ENCODE results near the gene SUSD5. TPM values are rescaled to one million over a fixed set of nuclear protein-coding genes. Genes with fewer than 3 reads are reported as not detected.
A peak's percentile ranks its signal among the peaks of the same experiment; 100 is the strongest.

The SUSD5 gene
- total RNA-seq, 1 donor from 2014 or later, result 1.1 TPM

DNA sequence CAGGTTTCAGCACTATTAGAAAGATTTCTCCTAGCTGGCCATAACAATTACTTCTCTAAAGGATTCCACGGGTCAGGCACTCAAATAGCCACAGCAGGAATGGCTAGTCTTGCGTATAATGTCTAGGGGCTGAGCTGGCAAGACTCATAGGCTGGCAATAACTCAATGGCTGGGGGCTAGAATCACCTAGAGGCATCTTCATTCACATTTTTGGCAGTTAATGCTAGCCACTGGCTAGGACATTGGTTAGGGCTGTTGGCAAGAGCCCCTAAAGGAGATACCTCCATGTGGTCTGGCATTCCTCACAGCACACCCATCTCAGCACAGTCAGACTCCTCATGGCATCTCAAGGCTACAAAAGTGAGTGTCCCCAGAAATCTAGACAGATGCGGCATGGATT is 6.2 kb downstream of the SUSD5 start:
- Histone ChIP-seq H3K27ac (no peak overlapping the region), H3K9me3 (no peaks in the 10 kb centered on the region), H3K4me3 (no peak overlapping the region), H3K27me3 (no peaks in the 10 kb centered on the region), H3K36me3 (no peaks in the 10 kb centered on the region), H3K4me1 (no peaks in the 10 kb centered on the region)
- no peak for ATAC-seq
- no peak for DNase-seq
- TF ChIP-seq, protein P1, sequence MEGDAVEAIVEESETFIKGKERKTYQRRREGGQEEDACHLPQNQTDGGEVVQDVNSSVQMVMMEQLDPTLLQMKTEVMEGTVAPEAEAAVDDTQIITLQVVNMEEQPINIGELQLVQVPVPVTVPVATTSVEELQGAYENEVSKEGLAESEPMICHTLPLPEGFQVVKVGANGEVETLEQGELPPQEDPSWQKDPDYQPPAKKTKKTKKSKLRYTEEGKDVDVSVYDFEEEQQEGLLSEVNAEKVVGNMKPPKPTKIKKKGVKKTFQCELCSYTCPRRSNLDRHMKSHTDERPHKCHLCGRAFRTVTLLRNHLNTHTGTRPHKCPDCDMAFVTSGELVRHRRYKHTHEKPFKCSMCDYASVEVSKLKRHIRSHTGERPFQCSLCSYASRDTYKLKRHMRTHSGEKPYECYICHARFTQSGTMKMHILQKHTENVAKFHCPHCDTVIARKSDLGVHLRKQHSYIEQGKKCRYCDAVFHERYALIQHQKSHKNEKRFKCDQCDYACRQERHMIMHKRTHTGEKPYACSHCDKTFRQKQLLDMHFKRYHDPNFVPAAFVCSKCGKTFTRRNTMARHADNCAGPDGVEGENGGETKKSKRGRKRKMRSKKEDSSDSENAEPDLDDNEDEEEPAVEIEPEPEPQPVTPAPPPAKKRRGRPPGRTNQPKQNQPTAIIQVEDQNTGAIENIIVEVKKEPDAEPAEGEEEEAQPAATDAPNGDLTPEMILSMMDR (IDR thresholded peaks at IDR 0.05), result no peak
- intact Hi-C loops (cut with DNase I), result no loop called here

DNA sequence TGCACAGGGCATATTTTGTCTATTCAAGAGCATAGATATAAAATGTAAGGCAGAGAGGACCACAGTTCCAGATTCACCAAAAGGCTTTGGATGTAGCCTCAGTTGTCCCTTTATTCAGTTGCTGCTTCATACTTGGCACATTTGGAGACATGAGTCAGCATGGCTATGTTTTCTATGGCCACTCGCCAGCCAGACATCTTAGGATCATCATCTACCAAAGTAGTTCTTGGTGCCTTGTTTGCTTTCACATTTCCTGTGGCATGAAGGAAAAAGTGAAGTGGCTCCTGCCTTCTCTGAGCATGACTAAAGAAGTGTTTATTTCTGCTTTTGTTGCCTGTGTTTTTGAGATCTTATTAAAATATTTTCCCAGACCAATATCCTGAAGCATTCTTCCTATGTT is 7.2 kb downstream of the SUSD5 start:
- Histone ChIP-seq H3K4me3 (no peak overlapping the region), H3K4me1 (no peaks in the 10 kb centered on the region), H3K27ac (no peak overlapping the region), H3K27me3 (no peaks in the 10 kb centered on the region), H3K36me3 (no peaks in the 10 kb centered on the region), H3K9me3 (no peaks in the 10 kb centered on the region)
- DNase-seq (no peak), ATAC-seq (no peak)
- intact Hi-C loops (cut with DNase I), result no loop called here
- TF ChIP-seq, protein P1 (IDR thresholded peaks at IDR 0.05), result no peak

DNA sequence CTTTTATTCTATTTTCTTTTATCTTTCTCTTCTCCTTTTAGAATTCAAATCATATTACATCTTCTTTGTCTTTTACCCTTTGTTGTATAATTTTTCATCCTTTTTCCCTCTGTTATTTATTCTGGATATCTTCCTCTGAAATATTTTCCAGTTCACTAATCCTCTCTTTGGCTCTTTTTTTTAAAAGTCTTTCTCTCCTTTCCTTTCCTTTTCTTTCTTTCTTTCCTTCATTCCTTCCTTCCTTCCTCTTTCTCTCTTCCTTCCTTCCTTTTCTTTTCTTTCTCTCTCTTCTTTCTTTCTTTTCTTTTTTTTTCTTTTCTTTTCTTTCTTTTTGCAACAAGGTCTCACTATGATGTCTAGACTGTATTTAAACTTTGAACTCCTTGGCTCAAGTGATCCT is 9.3 kb downstream of the SUSD5 start:
- Histone ChIP-seq H3K27ac (no peak overlapping the region), H3K27me3 (no peaks in the 10 kb centered on the region), H3K4me1 (no peaks in the 10 kb centered on the region), H3K4me3 (no peak overlapping the region), H3K9me3 (no peaks in the 10 kb centered on the region), H3K36me3 (no peaks in the 10 kb centered on the region)
- DNase-seq (no peak), ATAC-seq (no peak)
- TF ChIP-seq, protein P1 (IDR thresholded peaks at IDR 0.05), result no peak
- intact Hi-C loops (cut with DNase I), result no loop called here

DNA sequence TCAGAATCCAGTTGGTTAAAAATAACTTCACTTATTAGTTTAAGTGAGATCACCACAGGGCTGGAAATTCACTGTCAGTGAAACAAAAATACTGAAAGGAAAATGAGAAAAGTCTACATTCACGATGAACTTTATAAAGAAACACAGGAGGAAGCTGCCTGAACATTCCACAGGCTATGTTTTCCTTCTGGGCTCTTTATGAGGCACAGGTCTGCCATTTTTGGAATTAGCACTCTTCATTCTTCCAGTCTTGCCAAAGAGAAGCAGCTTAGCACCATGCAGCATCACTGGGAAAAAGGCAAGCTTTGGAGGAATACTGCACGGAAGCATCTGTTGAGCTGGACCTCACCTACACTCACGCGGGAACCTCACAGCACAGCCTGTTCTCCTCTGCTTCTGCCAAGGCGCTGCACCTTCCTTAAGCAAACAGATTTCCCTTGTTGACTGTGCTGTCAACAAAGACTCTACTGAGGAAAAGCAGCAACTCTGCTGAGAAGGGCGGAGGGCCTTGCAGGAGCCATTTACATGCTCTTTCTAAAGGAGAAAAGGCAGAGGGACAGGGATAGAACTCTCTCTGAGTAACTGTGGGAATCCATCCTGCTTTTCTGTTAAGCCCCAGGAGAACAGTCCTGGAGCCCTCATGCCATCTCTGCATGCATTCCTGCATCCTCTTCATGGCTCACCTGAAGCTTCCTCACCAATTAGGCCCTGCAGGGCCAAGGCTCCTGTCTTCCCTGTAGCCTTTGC is 15.7 kb downstream of the SUSD5 start:
- TF ChIP-seq, protein P1 (IDR thresholded peaks at IDR 0.05), result no peak
- peak; percentile 68 for DNase-seq
- Histone ChIP-seq H3K36me3 (no peaks in the 10 kb centered on the region), H3K27me3 (no peaks in the 10 kb centered on the region), H3K9me3 (no peaks in the 10 kb centered on the region), H3K4me1 (peaks cover 3% of the 10 kb centered on the region), H3K4me3 (no peak overlapping the region), H3K27ac (no peak overlapping the region)
- peak; percentile 95 for ATAC-seq
- intact Hi-C loops (cut with DNase I), result no loop called here

DNA sequence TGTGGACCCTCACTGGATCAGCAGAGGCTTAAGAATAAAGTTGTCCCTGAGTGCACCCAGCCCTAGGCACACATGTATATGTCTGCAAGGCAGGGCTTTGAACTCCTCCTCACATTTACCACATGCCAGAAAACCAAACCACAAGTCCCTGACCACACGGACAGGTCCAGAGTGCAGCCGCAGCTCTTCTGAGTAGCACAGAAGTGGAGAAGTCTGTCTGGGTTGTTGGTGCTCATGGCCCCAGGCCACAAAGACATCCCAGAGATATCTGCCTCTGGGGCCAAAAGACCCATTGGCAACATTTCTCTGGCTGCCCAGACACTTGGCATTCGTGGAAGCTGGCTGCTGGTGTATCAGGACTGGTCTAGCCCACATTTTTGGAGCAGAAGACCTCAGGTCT is 17.4 kb downstream of the SUSD5 start:
- H3K4me1 ChIP-seq, result peaks cover 3% of the 10 kb centered on the region
- H3K27me3 ChIP-seq, result no peaks in the 10 kb centered on the region
- no peaks in the 10 kb centered on the region for H3K36me3 ChIP-seq
- DNase-seq (no peak), ATAC-seq (no peak)
- H3K9me3 ChIP-seq, result no peaks in the 10 kb centered on the region
- intact Hi-C loops (cut with DNase I), result no loop called here
- H3K4me3 ChIP-seq, result no peak overlapping the region
- TF ChIP-seq, protein P1 (IDR thresholded peaks at IDR 0.05), result no peak
- H3K27ac ChIP-seq, result no peak overlapping the region

DNA sequence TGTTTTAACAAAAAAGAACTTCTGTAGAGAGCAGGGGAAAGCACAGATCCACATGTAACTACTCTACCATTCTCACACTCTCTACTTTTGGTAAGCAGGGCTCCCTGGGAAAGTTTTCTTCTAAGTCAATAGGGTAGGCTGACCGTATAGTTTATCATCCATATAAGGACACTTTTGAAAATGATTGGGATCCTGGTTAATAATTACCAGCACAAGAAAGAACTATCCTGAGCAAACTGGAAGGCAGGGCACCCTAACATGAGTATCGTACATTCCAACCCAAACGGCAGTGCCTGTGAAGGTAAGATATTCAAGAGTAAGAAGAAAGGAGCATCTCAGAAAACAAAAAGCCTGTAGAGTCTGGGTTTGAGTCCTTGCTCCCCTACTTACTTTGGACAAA is 22.1 kb downstream of the SUSD5 start:
- no peaks in the 10 kb centered on the region for H3K4me1 ChIP-seq
- intact Hi-C loops (cut with DNase I), result no loop called here
- no peak for ATAC-seq
- H3K27me3 ChIP-seq, result no peaks in the 10 kb centered on the region
- TF ChIP-seq, protein P1 (IDR thresholded peaks at IDR 0.05), result no peak
- no peaks in the 10 kb centered on the region for H3K36me3 ChIP-seq
- no peaks in the 10 kb centered on the region for H3K9me3 ChIP-seq
- DNase-seq, result no peak
- no peak overlapping the region for H3K27ac ChIP-seq
- H3K4me3 ChIP-seq, result no peak overlapping the region

Measured in upper lobe of right lung (tissue), 1 donor.